ENCODE results near the gene SLC2A6. TPM values are rescaled to one million over a fixed set of nuclear protein-coding genes. Genes with fewer than 3 reads are reported as not detected.

SLC2A6 gene
- total RNA-seq, 6 donors from 2014 or later: 5.2 to 17.2 (median 7.5) TPM

DNA sequence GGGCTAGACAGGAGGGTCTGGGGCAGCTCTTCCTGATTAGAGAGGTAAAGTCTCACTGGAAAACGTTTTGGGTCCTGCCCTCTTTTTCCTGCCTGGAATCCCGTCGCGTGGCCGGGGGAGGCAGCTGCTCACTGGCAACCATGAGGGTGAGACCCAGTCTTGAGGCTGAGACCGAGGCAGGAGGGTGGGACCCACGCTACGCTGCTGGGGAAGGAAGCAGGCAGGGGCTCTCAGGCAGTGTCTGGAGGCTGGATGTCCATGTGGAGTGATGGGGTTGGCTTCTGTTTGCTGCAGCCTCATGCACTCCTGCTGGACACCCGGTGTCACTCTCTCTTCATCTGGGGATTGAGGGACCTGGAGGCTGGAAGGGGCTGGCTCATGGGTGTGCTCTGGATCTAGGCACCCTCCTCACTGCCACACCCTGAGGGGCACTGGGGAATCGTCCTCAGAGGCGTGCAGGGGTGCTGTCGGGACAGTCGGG, 11.3 kb upstream of the SLC2A6 start:
- no peaks in the 10 kb centered on the region for H3K36me3 ChIP-seq
- ATAC-seq (ENCODE audit: low FRiP score in 2 of 2) (no peak), DNase-seq (no peak)
- H3K4me3 ChIP-seq: no peak overlapping the region
- TF ChIP-seq POLR2AphosphoS5 (IDR thresholded peaks at IDR 0.05): no peak
- TF ChIP-seq POLR2A (IDR thresholded peaks at IDR 0.05): no peak
- TF ChIP-seq, protein P1, sequence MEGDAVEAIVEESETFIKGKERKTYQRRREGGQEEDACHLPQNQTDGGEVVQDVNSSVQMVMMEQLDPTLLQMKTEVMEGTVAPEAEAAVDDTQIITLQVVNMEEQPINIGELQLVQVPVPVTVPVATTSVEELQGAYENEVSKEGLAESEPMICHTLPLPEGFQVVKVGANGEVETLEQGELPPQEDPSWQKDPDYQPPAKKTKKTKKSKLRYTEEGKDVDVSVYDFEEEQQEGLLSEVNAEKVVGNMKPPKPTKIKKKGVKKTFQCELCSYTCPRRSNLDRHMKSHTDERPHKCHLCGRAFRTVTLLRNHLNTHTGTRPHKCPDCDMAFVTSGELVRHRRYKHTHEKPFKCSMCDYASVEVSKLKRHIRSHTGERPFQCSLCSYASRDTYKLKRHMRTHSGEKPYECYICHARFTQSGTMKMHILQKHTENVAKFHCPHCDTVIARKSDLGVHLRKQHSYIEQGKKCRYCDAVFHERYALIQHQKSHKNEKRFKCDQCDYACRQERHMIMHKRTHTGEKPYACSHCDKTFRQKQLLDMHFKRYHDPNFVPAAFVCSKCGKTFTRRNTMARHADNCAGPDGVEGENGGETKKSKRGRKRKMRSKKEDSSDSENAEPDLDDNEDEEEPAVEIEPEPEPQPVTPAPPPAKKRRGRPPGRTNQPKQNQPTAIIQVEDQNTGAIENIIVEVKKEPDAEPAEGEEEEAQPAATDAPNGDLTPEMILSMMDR (IDR thresholded peaks at IDR 0.05): no peak
- no peak for TF ChIP-seq EP300 (IDR thresholded peaks at IDR 0.05)
- 70 to 78% methylated on average over 4 to 13 of the region's 13 CpGs for WGBS, 2 donors
- H3K27ac ChIP-seq: no peak overlapping the region
- peaks cover 15 to 22% (median 20%) of the 10 kb centered on the region in 4 donors for H3K4me1 ChIP-seq
- H3K27me3 ChIP-seq: no peaks in the 10 kb centered on the region
- H3K9me3 ChIP-seq: no peaks in the 10 kb centered on the region

DNA sequence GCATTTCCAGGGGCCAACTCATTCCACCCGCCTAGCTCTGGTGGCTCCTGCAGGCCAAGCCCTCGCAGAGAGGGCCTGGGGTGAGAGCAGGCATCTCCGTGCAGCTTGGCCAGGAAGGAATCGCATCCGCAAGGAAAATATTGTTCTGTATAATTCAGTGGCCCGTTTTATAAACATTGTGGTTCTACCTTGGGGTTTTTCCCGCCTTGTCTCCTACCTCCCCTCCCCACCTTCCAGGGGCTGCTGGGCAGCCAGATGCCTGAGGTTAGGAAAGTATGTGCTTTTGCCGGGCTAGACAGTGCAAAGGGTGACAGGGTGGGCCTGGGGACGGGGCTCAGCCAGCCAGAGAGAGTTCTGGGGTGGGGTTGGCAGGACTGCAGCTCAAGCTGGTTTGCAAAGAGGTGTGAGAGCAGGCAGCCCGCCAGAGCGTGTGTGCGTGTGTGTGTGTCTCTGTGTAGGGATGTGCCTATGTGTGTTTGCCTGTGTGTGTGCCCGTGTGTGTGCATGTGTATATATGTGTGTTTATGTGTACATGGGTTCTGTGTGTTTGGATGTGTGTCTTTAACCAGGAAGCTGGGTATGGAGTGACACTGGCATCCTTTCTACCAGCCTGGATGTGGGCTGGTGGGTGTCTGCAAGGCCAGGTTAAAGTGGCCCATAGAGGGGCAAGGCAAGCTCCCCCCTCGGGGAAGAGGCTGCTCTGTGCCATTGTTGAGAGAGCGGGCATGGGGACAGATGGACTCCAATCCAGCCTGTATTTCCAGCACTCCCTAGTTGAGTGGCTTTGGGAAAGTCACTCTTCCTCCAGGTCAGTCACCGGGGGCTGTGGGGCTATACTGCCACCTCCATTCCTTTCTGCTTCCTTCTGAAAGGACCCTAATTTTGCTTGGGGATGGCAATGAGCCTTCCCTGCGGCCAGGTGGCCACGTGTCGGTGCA, 10.6 kb upstream of the SLC2A6 start:
- DNase-seq: peak in 1 of 2 donors; percentile 43
- Histone ChIP-seq H3K27me3 (no peaks in the 10 kb centered on the region), H3K9me3 (no peaks in the 10 kb centered on the region), H3K27ac (no peak overlapping the region), H3K36me3 (no peaks in the 10 kb centered on the region), H3K4me3 (no peak overlapping the region), H3K4me1 (peaks cover 15 to 22% (median 20%) of the 10 kb centered on the region in 4 donors)
- no peak for ATAC-seq (ENCODE audit: low FRiP score in 2 of 2)
- 86 to 88% methylated on average over 12 to 19 of the region's 19 CpGs for WGBS, 2 donors
- TF ChIP-seq EP300 (IDR thresholded peaks at IDR 0.05) (no peak), POLR2A (IDR thresholded peaks at IDR 0.05) (no peak), POLR2AphosphoS5 (IDR thresholded peaks at IDR 0.05) (no peak)
- TF ChIP-seq, protein P1 (IDR thresholded peaks at IDR 0.05): no peak

- 84 to 88% methylated on average over 11 to 18 of the region's 18 CpGs for WGBS, 2 donors
- Histone ChIP-seq H3K4me1 (peaks cover 15 to 22% (median 20%) of the 10 kb centered on the region in 4 donors), H3K4me3 (no peak overlapping the region), H3K27me3 (no peaks in the 10 kb centered on the region), H3K9me3 (no peaks in the 10 kb centered on the region), H3K36me3 (no peaks in the 10 kb centered on the region), H3K27ac (peak overlapping the region in 1 of 4 donors; percentile 65)
- TF ChIP-seq POLR2AphosphoS5 (IDR thresholded peaks at IDR 0.05) (no peak), EP300 (IDR thresholded peaks at IDR 0.05) (no peak), POLR2A (IDR thresholded peaks at IDR 0.05) (no peak)
- TF ChIP-seq, protein P1 (IDR thresholded peaks at IDR 0.05): no peak
- peak in 1 of 2 donors; percentile 53 for DNase-seq
- no peak for ATAC-seq (ENCODE audit: low FRiP score in 2 of 2)
Observed at GRCh38 chr9:133488686-133489252, 9.9 kb upstream of the SLC2A6 start.

DNA sequence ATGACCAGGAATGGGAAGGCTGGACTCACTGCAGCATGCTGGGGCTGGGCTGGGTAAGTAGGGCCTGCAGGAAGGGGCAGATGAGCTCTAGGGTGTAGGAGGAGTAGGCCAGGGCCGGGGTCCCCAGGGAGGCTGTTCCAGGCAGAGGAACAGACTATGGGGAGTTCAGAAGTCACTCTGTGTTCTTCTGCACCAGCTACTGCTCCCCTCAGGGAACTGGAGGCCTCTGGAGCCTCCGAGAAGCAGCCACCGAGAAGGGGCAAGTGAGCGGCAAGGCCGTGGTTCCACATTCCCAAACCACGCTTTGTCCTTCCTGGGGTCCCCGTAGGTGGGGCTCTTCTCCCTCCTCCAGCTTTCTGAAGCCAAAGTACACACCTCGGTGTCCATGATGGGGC, 8.4 kb upstream of the SLC2A6 start:
- Histone ChIP-seq H3K4me1 (peaks cover 13 to 18% (median 14%) of the 10 kb centered on the region in 4 donors), H3K27ac (peak overlapping the region in 2 of 4 donors; percentile 56 to 65), H3K9me3 (no peaks in the 10 kb centered on the region), H3K27me3 (no peaks in the 10 kb centered on the region), H3K4me3 (no peak overlapping the region), H3K36me3 (no peaks in the 10 kb centered on the region)
- no peak for DNase-seq
- ATAC-seq (ENCODE audit: low FRiP score in 2 of 2): no peak
- WGBS, 2 donors: 82 to 83% methylated on average over 7 to 8 of the region's 8 CpGs
- TF ChIP-seq POLR2A (IDR thresholded peaks at IDR 0.05): no peak
- TF ChIP-seq POLR2AphosphoS5 (IDR thresholded peaks at IDR 0.05): no peak
- TF ChIP-seq, protein P1 (IDR thresholded peaks at IDR 0.05): no peak
- no peak for TF ChIP-seq EP300 (IDR thresholded peaks at IDR 0.05)
